ENCODE data around the gene KRTAP20-2.

GRCh38 chr21:30646904-30647414 lies 12.0 kb downstream of the KRTAP20-2 start:
- TF ChIP-seq CTCF (optimal IDR thresholded peaks at IDR 0.05 in 1 of 3, IDR thresholded peaks at IDR 0.05 in 1 of 3, conservative IDR thresholded peaks at IDR 0.05 in 1 of 3; ENCODE audit: extremely low read depth in 1 of 3, insufficient read depth in 2 of 3, low read length in 3 of 3) (no peak), EZH2 (IDR thresholded peaks at IDR 0.05; ENCODE audit: low read length) (no peak)
